Measurements from ENCODE around the gene TRABD2A.
"Not testable (repeated sequence)": the region's sequence is repeated elsewhere in the genome, so short reads cannot be mapped to it uniquely, and the experiment has no call there.

TRABD2A gene

GRCh38 chr2:84880645-84881521, at the start of gene TRABD2A:
TSS of gene TRABD2A (minus strand) at chr2:84881084. CDS start at chr2:84881039, 45 bp downstream.
- DNase-seq (ENCODE audit: extremely low read depth in 1 of 2, low read depth in 1 of 2), result peak in 1 of 2 donors; percentile 63

- DNase-seq (ENCODE audit: extremely low read depth in 1 of 2, low read depth in 1 of 2), result no peak
These were observed 46.4 kb upstream of the TRABD2A start for GRCh38 chr2:84927275-84927627.

GRCh38 chr2:84925724-84926376, 45.0 kb upstream of the TRABD2A start:
- DNase-seq (ENCODE audit: extremely low read depth in 1 of 2, low read depth in 1 of 2), result peak; percentile 94 to 96

- DNase-seq (ENCODE audit: extremely low read depth in 1 of 2, low read depth in 1 of 2), result no peak
These were observed 44.4 kb upstream of the TRABD2A start for GRCh38 chr2:84925336-84925723.

GRCh38 chr2:84924173-84925106, 43.6 kb upstream of the TRABD2A start:
- DNase-seq (ENCODE audit: extremely low read depth in 1 of 2, low read depth in 1 of 2), result no peak

GRCh38 chr2:84923009-84923408, 42.1 kb upstream of the TRABD2A start:
- DNase-seq (ENCODE audit: extremely low read depth in 1 of 2, low read depth in 1 of 2), result no peak

GRCh38 chr2:84919885-84920580, 39.1 kb upstream of the TRABD2A start:
- no peak for DNase-seq (ENCODE audit: extremely low read depth in 1 of 2, low read depth in 1 of 2)

- DNase-seq (ENCODE audit: extremely low read depth in 1 of 2, low read depth in 1 of 2), result no peak
These were observed 37.5 kb upstream of the TRABD2A start for GRCh38 chr2:84918430-84918829.

GRCh38 chr2:84917821-84918220, 36.9 kb upstream of the TRABD2A start:
- not testable (repeated sequence) for DNase-seq (ENCODE audit: extremely low read depth in 1 of 2, low read depth in 1 of 2)

- not testable (repeated sequence) for DNase-seq (ENCODE audit: extremely low read depth in 1 of 2, low read depth in 1 of 2)
These were observed 34.8 kb upstream of the TRABD2A start for GRCh38 chr2:84915675-84916074.

GRCh38 chr2:84914334-84914733, 33.5 kb upstream of the TRABD2A start:
- no peak for DNase-seq (ENCODE audit: extremely low read depth in 1 of 2, low read depth in 1 of 2)

GRCh38 chr2:84912984-84913383, 32.1 kb upstream of the TRABD2A start:
- DNase-seq (ENCODE audit: extremely low read depth in 1 of 2, low read depth in 1 of 2), result no peak

- no peak for DNase-seq (ENCODE audit: extremely low read depth in 1 of 2, low read depth in 1 of 2)
These were observed 30.3 kb upstream of the TRABD2A start for GRCh38 chr2:84911135-84911678.

- DNase-seq (ENCODE audit: extremely low read depth in 1 of 2, low read depth in 1 of 2), result no peak
These were observed 28.2 kb upstream of the TRABD2A start for GRCh38 chr2:84908948-84909713.

- no peak for DNase-seq (ENCODE audit: extremely low read depth in 1 of 2, low read depth in 1 of 2)
These were observed 26.2 kb upstream of the TRABD2A start for GRCh38 chr2:84906900-84907714.

- no peak for DNase-seq (ENCODE audit: extremely low read depth in 1 of 2, low read depth in 1 of 2)
These were observed 25.4 kb upstream of the TRABD2A start for GRCh38 chr2:84906108-84906899.

- peak; percentile 65 to 72 for DNase-seq (ENCODE audit: extremely low read depth in 1 of 2, low read depth in 1 of 2)
These were observed 24.6 kb upstream of the TRABD2A start, which contains the start of gene TMSB10 for GRCh38 chr2:84905181-84906107. TSS of gene TMSB10 (plus strand) at chr2:84905656.
